GM12874 (cell line): ENCODE results near the gene SYT1.

Source experiments
- CTCF ChIP-seq: IDR thresholded peaks from 2 replicates; pipeline ENCODE4 v1.5.1; 2011; ENCODE audit warnings: low read depth, mild to moderate bottlenecking, control low read depth, low read length, moderate library complexity; ENCODE audit not compliant: insufficient read depth

SYT1 gene

GRCh38 chr12:79442396-79442795 is 577.8 kb downstream of the SYT1 start:
- no peak for TF ChIP-seq CTCF

GRCh38 chr12:79444089-79444488 is 579.5 kb downstream of the SYT1 start:
- TF ChIP-seq CTCF, result no peak

GRCh38 chr12:79448816-79449215 is 584.2 kb downstream of the SYT1 start:
- no peak for TF ChIP-seq CTCF

- TF ChIP-seq CTCF, result no peak
Measured at GRCh38 chr12:79451365-79451764, 586.8 kb downstream of the SYT1 start.

GRCh38 chr12:79451978-79452377 is 587.4 kb downstream of the SYT1 start:
- no peak for TF ChIP-seq CTCF

- TF ChIP-seq CTCF, result no peak
Measured at GRCh38 chr12:79452906-79453305, 588.3 kb downstream of the SYT1 start.

- no peak for TF ChIP-seq CTCF
Measured at GRCh38 chr12:79453820-79454219, 589.2 kb downstream of the SYT1 start.
